Ishikawa (cell line): Measurements from ENCODE around the gene CHTF18.

Experiments used
- CEBPB ChIP-seq: IDR thresholded peaks from 2 replicates; pipeline ENCODE4 v1.6.1; 2012
- CREB1 ChIP-seq: IDR thresholded peaks from 2 replicates; pipeline ENCODE4 v1.6.1; 2012; ENCODE audit warnings: low read depth
- EGR1 ChIP-seq: IDR thresholded peaks from 2 replicates; pipeline ENCODE4 v1.6.1; 2012
- EP300 ChIP-seq: IDR thresholded peaks from 2 replicates; pipeline ENCODE4 v1.6.1; 2012; ENCODE audit warnings: borderline replicate concordance
- FOXM1 ChIP-seq: IDR thresholded peaks from 2 replicates; pipeline ENCODE4 v1.6.1; 2012; ENCODE audit warnings: low read depth, borderline replicate concordance
- MAX ChIP-seq: IDR thresholded peaks from 2 replicates; pipeline ENCODE4 v1.6.1; 2012
- NFIC ChIP-seq: IDR thresholded peaks from 2 replicates; pipeline ENCODE4 v1.6.1; 2012
- RAD21 ChIP-seq: IDR thresholded peaks from 2 replicates; pipeline ENCODE4 v1.6.1; 2012; ENCODE audit warnings: low read depth
- REST ChIP-seq: IDR thresholded peaks from 2 replicates; pipeline ENCODE4 v1.6.1; 2012; ENCODE audit warnings: low read depth, mild to moderate bottlenecking
- TAF1 ChIP-seq: IDR thresholded peaks from 2 replicates; pipeline ENCODE4 v1.6.1; 2012; ENCODE audit warnings: low read depth, mild to moderate bottlenecking
- TCF12 ChIP-seq: IDR thresholded peaks from 2 replicates; pipeline ENCODE4 v1.6.1; 2012; ENCODE audit warnings: low read depth
- TEAD4 ChIP-seq: IDR thresholded peaks from 2 replicates; pipeline ENCODE4 v1.6.1; 2012
- USF1 ChIP-seq: IDR thresholded peaks from 2 replicates; pipeline ENCODE4 v1.6.1; 2012
- YY1 ChIP-seq: IDR thresholded peaks from 2 replicates; pipeline ENCODE4 v1.6.1; 2012; ENCODE audit warnings: low read depth
- ZBTB7A ChIP-seq: IDR thresholded peaks from 2 replicates; pipeline ENCODE4 v1.6.1; 2012; ENCODE audit warnings: low read depth

The CHTF18 gene

GRCh38 chr16:830107-830870 lies 41.9 kb downstream of the CHTF18 start:
- no peak for TF ChIP-seq RAD21

- TF ChIP-seq TAF1 (no peak), REST (no peak), YY1 (no peak), CREB1 (no peak), TCF12 (no peak), CEBPB (no peak), EGR1 (no peak), EP300 (no peak), TEAD4 (no peak), NFIC (no peak), MAX (no peak), RAD21 (no peak), FOXM1 (no peak), USF1 (no peak), ZBTB7A (no peak)
Measured at GRCh38 chr16:830871-831570, 42.6 kb downstream of the CHTF18 start.

- no peak for TF ChIP-seq TEAD4
Measured at GRCh38 chr16:831571-832413, 43.4 kb downstream of the CHTF18 start.

- no peak for TF ChIP-seq NFIC
- TF ChIP-seq TCF12, result no peak
- no peak for TF ChIP-seq EP300
- no peak for TF ChIP-seq RAD21
- TF ChIP-seq ZBTB7A, result no peak
- TF ChIP-seq TAF1, result no peak
- no peak for TF ChIP-seq FOXM1
- no peak for TF ChIP-seq CEBPB
- TF ChIP-seq REST, result no peak
- no peak for TF ChIP-seq CREB1
Measured at GRCh38 chr16:832652-833336, 44.4 kb downstream of the CHTF18 start.

GRCh38 chr16:833411-833810 lies 45.0 kb downstream of the CHTF18 start:
- no peak for TF ChIP-seq MAX
- no peak for TF ChIP-seq FOXM1
- no peak for TF ChIP-seq ZBTB7A
- TF ChIP-seq REST, result no peak
- TF ChIP-seq TAF1, result no peak
- TF ChIP-seq CEBPB, result no peak
- no peak for TF ChIP-seq RAD21
- no peak for TF ChIP-seq YY1
- TF ChIP-seq EGR1, result no peak
- TF ChIP-seq CREB1, result no peak
- TF ChIP-seq EP300, result no peak
- no peak for TF ChIP-seq TCF12
- no peak for TF ChIP-seq TEAD4
- TF ChIP-seq USF1, result no peak
